A673 (cell line): ENCODE data around the gene MAP3K3. TPM values are rescaled to one million over a fixed set of nuclear protein-coding genes. Genes with fewer than 3 reads are reported as not detected.

Experiments used
- BruUV-seq: library from RNA; stranded (reverse); fragments of 400-500 nt; replicated peaks from 2 replicates; lab custom pipeline; 2021; lab: Mats Ljungman, UMichigan
- CTCF ChIA-PET: fragments of 300-600 bp; sonication (Branson Sonifier 250); formaldehyde crosslinking; loops from one replicate; lab custom pipeline; 2022; ENCODE audit warnings: antibody characterized with exemption; lab: Charles Lee
- POLR2A ChIA-PET: fragments of 300-600 bp; sonication (Branson Sonifier 250); formaldehyde crosslinking; loops from one replicate; lab custom pipeline; 2022; ENCODE audit warnings: antibody characterized with exemption; ENCODE audit not compliant: low non-redundant PET; lab: Charles Lee
- DNase-seq: peaks from one replicate; pipeline ENCODE4 v3.0.0-alpha.2; 2015; ENCODE audit warnings: low spot score
- H3K27ac ChIP-seq: fragments of 200-600 bp; sonication (generic); 2 replicates; pipeline ENCODE4 v1.5.1; 2016; ENCODE audit warnings: mixed run types, low read depth, mild to moderate bottlenecking, mixed read lengths, antibody characterized with exemption, low read length; ENCODE audit not compliant: poor library complexity, severe bottlenecking
- H3K27me3 ChIP-seq: fragments of 200-600 bp; sonication (generic); replicated peaks from 2 replicates; pipeline ENCODE4 v1.6.1; 2017; ENCODE audit warnings: mixed run types, low read depth, mild to moderate bottlenecking, mixed read lengths, antibody characterized with exemption, low read length; ENCODE audit not compliant: insufficient read depth, poor library complexity
- H3K36me3 ChIP-seq: fragments of 200-600 bp; sonication (generic); 2 replicates; pipeline ENCODE4 v1.6.1; 2016; ENCODE audit warnings: mixed run types, mild to moderate bottlenecking, mixed read lengths, antibody characterized with exemption, low read length; ENCODE audit not compliant: insufficient read depth, poor library complexity, severe bottlenecking
- H3K4me1 ChIP-seq: fragments of 200-600 bp; sonication (generic); 2 replicates; pipeline ENCODE4 v1.6.1; 2017; ENCODE audit warnings: mixed run types, mild to moderate bottlenecking, mixed read lengths, antibody characterized with exemption, low read length; ENCODE audit not compliant: insufficient read depth, poor library complexity, severe bottlenecking
- H3K4me3 ChIP-seq: fragments of 200-600 bp; sonication (generic); 2 replicates; pipeline ENCODE4 v1.5.1; 2016; ENCODE audit warnings: low read depth, mixed run types, mild to moderate bottlenecking, mixed read lengths, low read length; ENCODE audit not compliant: poor library complexity, severe bottlenecking
- H3K9me3 ChIP-seq: fragments of 200-600 bp; sonication (generic); 2 replicates; pipeline ENCODE4 v1.6.1; 2016; ENCODE audit warnings: mixed run types, low read depth, mild to moderate bottlenecking, mixed read lengths, antibody characterized with exemption, low read length; ENCODE audit not compliant: poor library complexity, severe bottlenecking
- EZH2 ChIP-seq: fragments of 200-600 bp; sonication (generic); IDR thresholded peaks from 2 replicates; pipeline ENCODE4 v1.6.1; 2017; ENCODE audit warnings: borderline replicate concordance, low read depth, mild to moderate bottlenecking, mixed read lengths, antibody characterized with exemption, low read length; ENCODE audit not compliant: poor library complexity, severe bottlenecking
- intact Hi-C: fragments of 100-400 bp; cut with micrococcal nuclease; formaldehyde crosslinking; loops from one replicate; pipeline ENCODE4 v1.10.0; 2022; ENCODE audit not compliant: unreplicated experiment
- total RNA-seq: library from RNA; stranded (reverse); gene quantifications from 2 replicates; pipeline ENCODE4 v1.2.3, GENCODE V29; 2021
- TF ChIP-seq, protein P1 (sequence below): fragments of 300-800, 200-600 bp; sonication (generic); conservative IDR thresholded peaks from 2 replicates; pipeline ENCODE4 v1.5.1; 2017; ENCODE audit warnings: low read depth, mild to moderate bottlenecking, antibody characterized with exemption, low read length, moderate library complexity, mixed read lengths

Gene MAP3K3
- total RNA-seq, 1 experiment from 2014 or later, result 25.9 TPM

DNA sequence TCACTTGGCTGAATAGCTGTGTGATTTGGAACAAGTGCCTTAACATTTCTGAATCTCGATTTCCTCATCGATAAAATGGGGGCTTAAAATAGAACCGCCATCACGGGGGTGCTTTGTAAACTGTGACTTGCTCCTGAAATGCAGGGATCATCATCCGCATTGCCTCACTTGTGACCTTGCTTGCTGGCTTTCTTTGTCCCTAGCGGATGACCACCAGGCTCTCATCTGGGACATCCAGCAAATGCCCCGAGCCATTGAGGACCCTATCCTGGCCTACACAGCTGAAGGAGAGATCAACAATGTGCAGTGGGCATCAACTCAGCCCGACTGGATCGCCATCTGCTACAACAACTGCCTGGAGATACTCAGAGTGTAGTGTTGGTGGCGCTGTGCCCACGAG, 33.4 kb upstream of the MAP3K3 start:
- intact Hi-C loops, result no loop called here
- Histone ChIP-seq H3K9me3 (no peaks in the 10 kb centered on the region), H3K27ac (no peak overlapping the region), H3K36me3 (peaks cover 55% of the 10 kb centered on the region), H3K4me3 (no peak overlapping the region), H3K27me3 (no peaks in the 10 kb centered on the region), H3K4me1 (no peaks in the 10 kb centered on the region)
- no peak for DNase-seq
- ChIA-PET CTCF (no interaction called here), POLR2A (no interaction called here)
- TF ChIP-seq, protein P1, sequence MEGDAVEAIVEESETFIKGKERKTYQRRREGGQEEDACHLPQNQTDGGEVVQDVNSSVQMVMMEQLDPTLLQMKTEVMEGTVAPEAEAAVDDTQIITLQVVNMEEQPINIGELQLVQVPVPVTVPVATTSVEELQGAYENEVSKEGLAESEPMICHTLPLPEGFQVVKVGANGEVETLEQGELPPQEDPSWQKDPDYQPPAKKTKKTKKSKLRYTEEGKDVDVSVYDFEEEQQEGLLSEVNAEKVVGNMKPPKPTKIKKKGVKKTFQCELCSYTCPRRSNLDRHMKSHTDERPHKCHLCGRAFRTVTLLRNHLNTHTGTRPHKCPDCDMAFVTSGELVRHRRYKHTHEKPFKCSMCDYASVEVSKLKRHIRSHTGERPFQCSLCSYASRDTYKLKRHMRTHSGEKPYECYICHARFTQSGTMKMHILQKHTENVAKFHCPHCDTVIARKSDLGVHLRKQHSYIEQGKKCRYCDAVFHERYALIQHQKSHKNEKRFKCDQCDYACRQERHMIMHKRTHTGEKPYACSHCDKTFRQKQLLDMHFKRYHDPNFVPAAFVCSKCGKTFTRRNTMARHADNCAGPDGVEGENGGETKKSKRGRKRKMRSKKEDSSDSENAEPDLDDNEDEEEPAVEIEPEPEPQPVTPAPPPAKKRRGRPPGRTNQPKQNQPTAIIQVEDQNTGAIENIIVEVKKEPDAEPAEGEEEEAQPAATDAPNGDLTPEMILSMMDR, result no peak
- no peak for TF ChIP-seq EZH2
- no TSS peak for BruUV-seq

DNA sequence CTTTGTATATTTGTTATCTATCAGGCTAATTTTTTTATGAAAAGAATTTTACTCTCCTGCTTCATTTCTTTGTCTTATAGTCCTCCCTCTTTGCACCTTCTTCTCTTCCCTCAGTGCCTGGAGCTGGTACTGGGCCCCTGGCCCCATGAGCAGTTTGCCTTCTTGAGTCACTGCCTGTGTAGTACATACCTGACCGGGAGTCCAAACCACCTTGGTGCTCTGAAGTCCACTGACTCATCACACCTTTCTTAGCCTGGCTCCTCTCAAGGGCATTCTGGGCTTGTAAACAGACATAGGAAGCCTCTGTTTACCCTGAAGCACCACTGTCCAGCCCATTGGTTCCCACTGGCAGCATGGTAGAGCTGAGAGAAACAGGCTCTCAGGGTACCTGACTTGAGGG, 32.6 kb upstream of the MAP3K3 start:
- H3K36me3 ChIP-seq, result peaks cover 49% of the 10 kb centered on the region
- TF ChIP-seq, protein P1, result no peak
- no peak for TF ChIP-seq EZH2
- DNase-seq, result no peak
- no peaks in the 10 kb centered on the region for H3K9me3 ChIP-seq
- ChIA-PET POLR2A (no interaction called here), CTCF (no interaction called here)
- H3K27me3 ChIP-seq, result no peaks in the 10 kb centered on the region
- H3K27ac ChIP-seq, result no peak overlapping the region
- BruUV-seq, result no TSS peak
- intact Hi-C loops, result no loop called here
- H3K4me1 ChIP-seq, result no peaks in the 10 kb centered on the region
- no peak overlapping the region for H3K4me3 ChIP-seq

DNA sequence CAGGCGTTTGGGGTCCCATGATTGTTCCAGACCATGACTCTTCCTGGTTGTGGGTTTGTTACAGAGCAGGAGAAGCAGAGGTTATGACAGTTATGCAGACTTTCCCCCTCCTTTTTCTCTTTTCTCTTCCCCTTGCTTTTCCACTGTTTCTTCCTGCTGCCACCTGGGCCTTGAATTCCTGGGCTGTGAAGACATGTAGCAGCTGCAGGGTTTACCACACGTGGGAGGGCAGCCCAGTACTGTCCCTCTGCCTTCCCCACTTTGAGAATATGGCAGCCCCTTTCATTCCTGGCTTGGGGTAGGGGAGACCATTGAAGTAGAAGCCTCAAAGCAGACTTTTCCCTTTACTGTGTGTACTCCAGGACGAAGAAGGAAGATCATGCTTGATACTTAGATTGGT, 29.4 kb upstream of the MAP3K3 start:
- ChIA-PET POLR2A (no interaction called here), CTCF (no interaction called here)
- H3K9me3 ChIP-seq, result no peaks in the 10 kb centered on the region
- BruUV-seq, result no TSS peak
- H3K4me3 ChIP-seq, result no peak overlapping the region
- no peaks in the 10 kb centered on the region for H3K4me1 ChIP-seq
- H3K36me3 ChIP-seq, result peaks cover 32% of the 10 kb centered on the region
- H3K27me3 ChIP-seq, result no peaks in the 10 kb centered on the region
- H3K27ac ChIP-seq, result no peak overlapping the region
- intact Hi-C loops, result no loop called here
- TF ChIP-seq, protein P1, result no peak
- TF ChIP-seq EZH2, result no peak
- no peak for DNase-seq
